DMS153 treated with DMSO at 0.1 percent for 48 hours (cell line): ENCODE results near the gene KCNA1.

Source experiments
- DNase-seq: peaks from one replicate; lab custom pipeline; 2025; ENCODE audit not compliant: unreplicated experiment; lab: John Stamatoyannopoulos, UW

KCNA1 gene

GRCh38 chr12:4910502-4911315, 1.0 kb downstream of the KCNA1 start:
- no peak for DNase-seq

- peak; percentile 42 for DNase-seq
These were observed 1.8 kb downstream of the KCNA1 start for GRCh38 chr12:4911316-4911994.

- no peak for DNase-seq
These were observed 5.0 kb downstream of the KCNA1 start for GRCh38 chr12:4914720-4915119.

- no peak for DNase-seq
These were observed 6.0 kb downstream of the KCNA1 start for GRCh38 chr12:4915752-4916151.

- no peak for DNase-seq
These were observed 9.4 kb downstream of the KCNA1 start for GRCh38 chr12:4918950-4919660.

- no peak for DNase-seq
These were observed 22.9 kb downstream of the KCNA1 start for GRCh38 chr12:4932576-4932975.

GRCh38 chr12:4933411-4933810, 23.7 kb downstream of the KCNA1 start:
- no peak for DNase-seq

- peak; percentile 43 for DNase-seq
These were observed 24.8 kb downstream of the KCNA1 start for GRCh38 chr12:4934407-4935035.

GRCh38 chr12:4938900-4939299, 29.2 kb downstream of the KCNA1 start:
- no peak for DNase-seq

GRCh38 chr12:4939418-4940023, 29.8 kb downstream of the KCNA1 start:
- DNase-seq: peak; percentile 91

GRCh38 chr12:4943067-4943937, 33.6 kb downstream of the KCNA1 start:
- DNase-seq: no peak

- DNase-seq: no peak
These were observed 34.2 kb downstream of the KCNA1 start for GRCh38 chr12:4943938-4944284.

- DNase-seq: no peak
These were observed 37.5 kb downstream of the KCNA1 start for GRCh38 chr12:4947253-4947652.

GRCh38 chr12:4951083-4951482, 41.4 kb downstream of the KCNA1 start:
- no peak for DNase-seq

GRCh38 chr12:4951601-4952000, 41.9 kb downstream of the KCNA1 start:
- DNase-seq: no peak

- no peak for DNase-seq
These were observed 45.1 kb downstream of the KCNA1 start for GRCh38 chr12:4954621-4955354.

GRCh38 chr12:4956054-4956453, 46.3 kb downstream of the KCNA1 start:
- DNase-seq: no peak

- DNase-seq: no peak
These were observed 47.3 kb downstream of the KCNA1 start for GRCh38 chr12:4956968-4957367.

- no peak for DNase-seq
These were observed 48.1 kb downstream of the KCNA1 start for GRCh38 chr12:4957761-4958160.
